IPS DF 4.7 (cell line): Measurements from ENCODE around the gene DNAJC13.
"Not testable (repeated sequence)": the region's sequence is repeated elsewhere in the genome, so short reads cannot be mapped to it uniquely, and the experiment has no call there.

Experiments
- DNase-seq: peaks from one replicate; pipeline ENCODE4 v3.0.0-alpha.2; 2013; ENCODE audit warnings: low spot score; ENCODE audit errors: extremely low read depth

The DNAJC13 gene

DNA sequence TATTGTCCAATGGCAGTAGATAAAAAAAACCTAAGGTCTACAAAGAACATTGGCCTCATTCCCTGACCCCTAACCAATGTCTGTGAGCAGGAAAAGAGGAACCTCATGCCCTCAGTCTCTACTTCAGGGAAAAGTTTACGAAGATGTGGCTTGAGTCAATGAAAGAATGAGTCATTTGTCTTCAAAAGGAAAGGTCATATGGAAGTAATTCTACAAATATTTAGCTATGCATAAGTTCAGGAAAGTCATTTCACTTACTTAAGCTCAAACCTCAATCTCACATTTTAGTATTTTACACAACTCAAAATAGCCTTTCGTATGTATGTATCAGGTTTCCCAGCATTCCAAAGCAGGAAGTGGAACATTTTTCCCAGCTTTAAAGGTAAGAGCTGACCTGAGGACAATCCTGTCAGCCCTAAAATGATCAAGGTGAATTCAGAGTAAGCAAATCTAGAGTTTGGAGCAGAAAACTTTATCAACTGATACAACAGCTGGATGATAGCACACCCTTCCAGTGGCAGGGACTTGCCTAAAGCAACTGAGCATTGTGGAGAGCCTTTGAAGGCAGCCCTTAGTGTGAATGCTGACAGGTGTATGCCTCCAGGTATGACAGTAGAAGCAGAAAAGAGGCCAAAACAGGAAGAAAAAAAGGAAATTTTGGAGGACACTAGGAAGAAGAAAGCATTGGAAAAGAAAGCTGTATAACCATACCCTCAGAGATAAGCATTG is 125.9 kb downstream of the DNAJC13 start:
- no peak for DNase-seq

DNA sequence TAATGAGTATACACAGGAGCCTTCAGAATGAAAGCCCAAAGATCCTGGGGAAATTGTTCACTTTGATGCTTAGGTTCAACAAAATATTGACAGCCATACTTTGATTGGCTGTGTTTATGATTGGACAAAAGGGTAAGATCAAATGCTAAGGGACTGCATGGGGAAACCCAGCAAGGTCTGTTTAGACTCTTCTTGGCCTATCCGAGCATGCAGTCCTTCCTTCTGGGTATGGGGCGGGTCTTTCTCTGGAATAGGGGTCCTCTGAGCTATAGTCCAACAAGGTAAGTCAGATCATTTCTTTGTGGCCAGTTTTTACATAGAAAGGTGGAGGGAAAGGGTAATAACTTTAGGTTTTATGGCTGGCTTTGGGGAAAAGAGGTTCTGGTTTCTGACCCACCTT is 126.8 kb downstream of the DNAJC13 start:
- DNase-seq: no peak

DNA sequence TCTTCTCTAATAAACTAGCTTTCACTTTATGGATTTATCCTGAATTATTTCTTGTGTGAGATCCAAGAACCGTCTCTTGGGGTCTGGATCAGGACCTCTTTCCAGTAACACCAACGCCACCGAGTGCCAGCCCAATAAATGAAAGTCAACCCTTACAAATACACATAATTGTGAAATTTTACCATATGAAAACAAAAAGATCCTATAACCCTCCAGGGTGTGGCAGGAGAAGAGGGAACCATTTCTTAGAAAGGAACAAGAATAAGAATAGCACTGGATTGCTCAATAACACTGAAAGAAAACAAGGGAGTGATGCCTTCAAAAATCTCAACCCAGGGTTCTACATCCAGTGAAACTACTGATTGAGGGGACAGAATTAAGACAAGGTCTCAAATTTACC is 128.2 kb downstream of the DNAJC13 start:
- DNase-seq: no peak

DNA sequence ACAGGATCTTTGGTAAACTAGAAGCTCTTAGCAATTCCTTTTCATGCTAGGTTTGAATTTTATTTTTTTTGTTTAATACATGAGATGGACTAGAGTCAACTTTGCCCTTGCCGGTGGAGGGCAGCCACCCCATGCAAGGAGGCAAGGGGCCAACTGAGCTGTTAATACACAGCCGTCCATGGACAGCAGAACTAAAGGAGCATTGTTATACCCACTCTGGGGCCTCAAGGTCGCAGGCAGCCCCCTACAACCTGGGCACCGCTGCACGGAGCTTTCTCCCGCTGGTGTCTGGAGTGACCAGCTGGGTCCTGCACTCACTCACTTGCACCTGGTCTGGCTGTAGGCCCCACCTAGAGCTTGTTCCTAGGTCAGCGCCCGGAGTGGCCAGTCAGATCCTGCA is 131.9 kb downstream of the DNAJC13 start:
- DNase-seq: no peak

DNA sequence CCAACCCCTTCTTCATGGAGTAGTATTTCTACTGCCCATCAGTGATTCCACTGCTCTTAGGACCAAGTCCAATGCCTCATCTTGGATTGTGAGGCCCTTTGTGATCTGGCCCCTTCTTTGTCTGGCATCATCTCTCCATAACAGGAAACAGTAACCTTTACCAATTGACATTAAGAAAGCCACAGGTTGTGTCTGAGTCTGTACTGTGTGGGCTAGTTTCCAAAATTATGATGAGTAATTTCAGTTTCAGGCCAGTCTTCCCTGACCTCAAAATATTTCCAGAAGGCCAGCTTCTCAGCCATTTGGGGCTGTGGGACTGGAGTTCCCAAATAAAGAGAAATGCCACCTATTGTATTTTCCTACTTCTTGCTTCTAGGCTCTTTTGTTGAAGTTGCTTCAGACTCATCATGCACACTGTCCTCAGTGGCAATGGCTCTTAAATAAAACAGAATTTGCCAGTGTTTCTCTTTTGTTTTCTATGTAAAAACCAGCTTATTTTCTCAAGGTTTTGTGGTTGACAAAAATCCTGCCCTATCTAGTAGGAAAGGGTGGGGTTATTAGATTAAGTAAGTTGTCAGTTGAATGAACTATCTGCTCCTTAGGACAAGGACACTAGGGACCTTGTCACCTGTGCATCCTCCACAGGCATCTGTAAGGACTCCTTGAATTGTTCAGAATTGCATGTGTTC is 132.7 kb downstream of the DNAJC13 start:
- no peak for DNase-seq

DNA sequence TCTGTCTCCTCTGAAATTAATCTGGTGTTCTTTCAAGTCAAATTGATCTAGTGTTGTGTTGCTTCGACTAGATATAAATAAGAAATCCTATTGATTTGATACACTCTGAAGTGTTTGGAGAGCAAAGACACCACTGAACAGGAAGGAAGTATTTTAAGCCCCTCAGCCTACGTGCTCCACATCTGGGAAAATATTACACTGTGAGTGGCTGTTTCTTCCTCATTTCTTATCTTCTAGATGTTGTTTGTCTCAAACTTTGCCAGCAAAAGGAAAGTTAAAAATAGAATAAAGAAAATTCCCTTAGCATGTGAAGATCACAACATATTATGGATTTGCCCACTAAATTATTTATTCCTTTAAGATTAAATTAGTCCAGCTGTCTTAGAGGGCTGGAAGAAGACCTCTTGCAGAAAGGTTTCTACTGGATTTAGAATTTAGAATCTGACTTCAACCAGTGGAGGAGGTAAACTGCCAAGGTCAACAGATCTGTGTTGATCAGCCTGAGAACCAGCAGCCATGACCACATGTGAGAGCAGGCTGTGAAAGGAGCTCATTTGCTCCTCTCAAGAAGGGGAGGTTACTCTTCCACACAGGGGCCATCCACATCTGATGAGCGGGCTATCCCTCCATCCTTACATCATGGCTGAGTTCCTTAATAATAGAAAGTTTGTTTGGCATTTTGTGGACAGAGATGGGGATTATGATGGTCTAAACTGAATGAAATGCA is 133.4 kb downstream of the DNAJC13 start:
- no peak for DNase-seq

DNA sequence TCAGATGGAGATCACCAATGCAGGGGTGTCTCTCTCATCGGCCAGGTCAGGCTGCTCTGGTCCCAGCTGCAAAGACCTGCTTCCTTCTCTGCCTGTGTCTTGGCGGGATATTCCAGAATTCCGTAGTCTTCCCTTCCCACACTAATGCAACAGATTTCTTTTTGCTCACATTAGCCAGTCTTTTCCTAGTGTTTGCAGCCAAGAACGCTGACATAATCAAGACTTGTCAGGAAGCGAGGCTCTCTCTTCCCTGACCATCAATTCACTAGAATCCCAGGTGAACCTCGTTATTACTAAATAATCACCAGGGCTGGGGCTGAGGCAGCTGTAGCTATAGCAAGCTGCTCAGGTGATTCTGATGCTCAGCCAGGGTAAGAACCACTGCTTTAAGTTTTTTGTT is 136.5 kb downstream of the DNAJC13 start:
- DNase-seq: no peak

DNA sequence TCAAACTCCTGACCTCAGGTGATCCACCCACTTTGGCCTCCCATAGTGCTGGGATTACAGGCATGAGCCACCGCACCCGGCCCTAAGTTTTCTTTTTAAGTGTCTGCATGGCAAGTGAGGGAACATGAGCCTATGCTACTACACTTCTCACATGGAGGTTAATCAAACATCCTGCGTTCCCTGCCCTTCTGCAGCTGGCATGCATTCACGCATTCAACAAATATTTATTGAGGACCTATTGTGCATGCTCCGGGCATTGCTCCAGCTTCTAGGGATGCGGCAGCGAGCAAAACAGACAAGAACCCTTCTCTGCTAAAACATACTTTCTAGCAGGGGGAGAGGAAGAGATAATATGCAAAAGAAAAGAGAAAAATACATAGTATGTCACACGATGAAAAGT is 137.1 kb downstream of the DNAJC13 start:
- no peak for DNase-seq

DNA sequence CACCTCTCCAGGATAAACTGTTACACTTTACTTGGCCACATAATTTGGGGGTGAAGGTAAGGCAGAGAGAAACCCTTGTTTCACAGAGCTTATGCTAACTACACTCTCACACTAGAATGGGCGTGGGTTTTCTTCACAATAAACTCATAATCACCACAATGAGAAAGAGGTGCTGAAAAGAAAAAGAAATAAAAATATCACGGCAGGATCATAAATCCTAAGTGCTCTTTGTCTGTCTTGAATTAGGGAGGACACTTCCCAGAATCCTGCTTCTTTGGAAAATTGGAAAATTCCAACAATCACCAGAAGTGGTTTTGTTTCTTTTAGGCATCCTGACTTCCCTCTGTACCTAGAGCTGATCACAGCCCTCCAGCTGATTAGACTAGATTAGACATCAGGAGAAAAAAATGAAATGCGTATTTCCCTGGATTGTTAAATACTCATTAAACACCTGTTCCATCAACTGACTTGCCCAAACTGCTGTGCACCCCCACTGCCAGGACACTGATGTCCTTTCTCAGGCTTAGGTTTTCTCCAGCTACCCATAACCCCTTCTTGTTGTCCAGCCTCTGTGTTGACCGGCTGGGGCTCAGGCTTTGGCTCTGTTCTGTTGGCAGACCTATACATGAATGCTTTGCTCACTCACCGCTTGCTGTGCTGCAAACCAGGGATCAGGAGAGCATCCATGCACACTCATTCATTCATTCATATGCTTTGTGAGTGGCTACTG is 138.2 kb downstream of the DNAJC13 start:
- no peak for DNase-seq

DNA sequence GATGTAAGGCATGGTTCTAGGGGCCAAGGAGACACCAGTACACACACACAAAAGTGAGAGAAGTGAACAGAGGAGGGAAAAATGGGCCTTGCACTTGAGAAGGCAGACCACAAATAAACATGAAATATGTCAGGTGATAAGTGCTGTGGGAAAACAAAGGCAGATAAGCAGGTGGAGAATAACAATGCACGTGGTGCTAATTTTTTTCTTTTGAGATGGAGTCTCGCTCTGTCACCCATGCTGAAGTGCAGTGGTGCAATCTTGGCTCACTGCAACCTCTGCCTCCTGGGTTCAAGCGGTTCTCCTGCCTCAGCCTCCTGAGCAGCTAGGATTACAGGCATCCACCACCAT is 138.7 kb downstream of the DNAJC13 start:
- DNase-seq: not testable (repeated sequence)

DNA sequence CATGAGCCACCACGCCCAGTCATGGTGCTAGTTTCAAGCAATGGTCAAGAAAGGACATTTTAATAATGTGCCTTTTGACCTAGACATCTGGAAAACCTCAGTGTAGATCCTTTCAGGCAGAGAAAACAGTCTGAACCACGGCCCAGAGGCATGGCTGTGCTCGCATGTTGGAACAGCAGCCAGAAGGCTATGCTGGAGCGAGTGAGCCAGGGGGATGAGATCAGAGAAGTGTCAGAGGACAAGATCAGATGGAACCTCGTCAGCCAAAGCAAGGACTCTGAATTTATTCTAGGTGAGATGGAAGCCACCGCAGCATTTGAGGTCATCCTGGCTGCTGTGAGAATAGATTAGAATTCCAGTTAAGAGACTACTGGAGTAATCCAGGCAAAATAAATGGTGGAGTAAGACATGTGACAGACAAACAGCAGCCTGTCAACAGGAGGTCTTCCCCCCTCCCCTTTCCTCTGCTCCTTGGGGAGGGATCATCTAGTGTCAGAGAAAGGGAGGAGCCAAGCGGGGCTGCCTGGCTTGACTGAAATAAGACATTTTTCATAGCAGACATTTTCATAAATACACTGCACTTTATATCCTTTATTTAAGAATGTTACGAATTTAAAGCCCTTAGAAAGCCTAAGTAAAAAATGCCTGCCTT is 139.3 kb downstream of the DNAJC13 start:
- no peak for DNase-seq

DNA sequence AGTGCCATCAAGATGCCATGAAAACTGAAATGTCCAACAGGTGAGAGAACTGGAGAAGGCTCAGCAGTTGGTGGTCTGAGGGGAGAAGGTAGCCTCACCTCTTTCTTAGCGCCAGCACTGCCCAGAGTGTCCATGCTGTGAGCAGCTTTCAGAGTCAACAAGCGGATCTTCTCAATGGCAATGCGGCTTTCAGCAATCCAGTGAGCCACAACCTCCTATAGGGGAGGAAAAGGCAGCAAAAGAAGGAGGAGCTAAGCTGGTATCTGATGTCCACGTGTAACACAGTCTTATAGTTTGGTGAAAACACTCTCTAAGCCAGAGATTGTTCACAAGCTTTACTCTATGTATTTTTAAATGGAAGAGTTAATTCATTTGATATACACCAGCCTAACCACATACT is 143.7 kb downstream of the DNAJC13 start:
- DNase-seq: no peak

DNA sequence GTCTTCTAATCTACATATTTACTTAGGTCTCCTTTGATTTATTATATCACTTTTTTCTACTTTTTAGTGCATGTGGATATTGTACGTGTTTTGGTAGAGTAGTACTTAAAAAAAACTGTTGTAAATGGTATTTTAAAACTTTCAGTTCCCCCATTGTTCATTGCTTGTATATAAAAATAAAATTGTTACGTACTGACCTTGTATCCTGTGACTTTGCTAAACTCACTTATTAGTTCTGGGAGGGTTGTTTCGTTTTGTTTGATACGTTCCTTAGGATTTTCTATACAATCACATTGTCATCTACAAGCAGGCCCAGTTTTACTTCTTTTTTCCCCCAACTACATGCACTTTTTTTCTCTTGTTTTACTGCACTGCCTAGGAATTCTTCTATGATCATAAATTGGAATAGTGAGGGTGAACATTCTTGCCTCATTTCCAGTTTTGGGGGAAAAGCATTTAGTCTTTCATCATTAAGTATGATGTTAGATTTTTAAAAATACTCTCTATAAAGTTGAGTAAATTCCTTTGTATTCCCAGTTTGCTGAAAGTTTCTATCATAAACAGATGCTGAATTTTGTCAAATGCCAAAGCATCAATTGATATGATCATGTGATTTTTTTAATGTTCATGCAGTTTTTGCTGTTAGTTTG is 146.2 kb downstream of the DNAJC13 start:
- DNase-seq: no peak

DNA sequence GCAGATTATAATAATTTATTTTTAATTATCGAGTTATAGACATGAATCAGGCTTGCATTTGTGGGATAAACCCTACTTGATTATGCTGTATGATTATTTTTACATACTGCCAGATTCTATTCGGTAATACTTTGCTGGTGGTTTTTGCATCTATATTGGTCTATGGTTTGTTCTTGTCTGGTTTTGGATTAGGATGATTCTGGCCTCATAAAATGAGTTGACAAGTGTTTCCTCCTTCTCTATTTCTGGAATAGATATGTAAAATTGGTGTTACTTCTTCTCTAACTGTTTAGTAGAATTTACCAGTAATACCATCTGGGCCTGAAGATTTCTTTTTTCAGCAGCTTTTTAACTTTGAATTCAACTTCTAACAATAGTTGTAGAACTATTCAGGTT is 146.8 kb downstream of the DNAJC13 start:
- no peak for DNase-seq

DNA sequence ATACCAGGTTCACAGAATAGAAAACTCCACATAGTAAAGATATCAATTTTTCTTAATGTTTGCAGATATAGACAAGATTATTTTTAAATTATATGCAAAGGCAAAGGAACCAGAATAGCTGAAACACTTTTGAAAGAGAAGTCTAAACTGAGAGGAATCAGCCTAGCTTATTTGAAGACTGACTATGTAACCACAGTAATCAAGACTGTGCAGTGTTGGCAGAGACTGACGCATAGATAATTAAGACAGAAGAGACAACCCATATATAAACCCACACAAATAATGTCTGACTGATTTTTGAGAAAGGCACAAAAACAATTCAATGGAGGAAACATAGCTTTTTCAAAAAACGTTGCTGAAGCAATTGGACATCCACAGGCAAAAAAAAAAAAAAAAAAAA is 151.1 kb downstream of the DNAJC13 start:
- DNase-seq: no peak

DNA sequence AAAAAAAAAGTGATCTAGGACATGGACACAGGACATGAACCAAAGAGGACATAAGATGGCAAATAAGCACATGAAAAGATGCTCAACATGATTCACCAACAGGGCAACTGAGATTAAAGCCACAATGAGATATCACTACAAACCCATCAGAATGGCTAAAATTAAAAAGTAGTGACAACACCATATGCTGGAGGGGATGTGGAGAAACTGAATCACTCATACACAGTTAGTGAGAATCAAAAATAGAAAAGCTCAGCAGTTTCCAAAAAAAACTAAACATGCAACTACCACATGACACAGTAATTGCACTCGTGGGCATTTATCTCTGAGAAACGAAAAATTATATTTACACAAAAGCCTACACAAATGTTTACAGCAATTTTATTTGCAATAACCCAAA is 151.9 kb downstream of the DNAJC13 start:
- no peak for DNase-seq

DNA sequence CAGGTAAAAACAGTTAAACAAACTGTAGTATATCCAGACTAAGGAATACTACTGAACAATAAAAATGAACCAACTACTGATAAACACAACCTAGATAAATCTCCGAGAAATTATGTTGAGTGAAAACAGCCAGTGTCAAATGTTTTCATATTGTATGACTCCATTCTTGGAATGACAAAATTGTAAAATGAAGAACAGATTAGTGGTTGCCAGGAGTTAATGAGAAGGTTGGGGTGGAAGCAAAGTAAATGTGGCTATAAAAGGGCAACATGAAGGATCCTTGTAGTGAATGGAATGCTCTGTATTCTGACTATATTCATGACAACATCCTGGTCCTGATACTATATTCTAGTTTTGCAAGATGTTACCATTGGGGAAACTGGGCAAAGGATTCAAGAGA is 152.3 kb downstream of the DNAJC13 start:
- no peak for DNase-seq

DNA sequence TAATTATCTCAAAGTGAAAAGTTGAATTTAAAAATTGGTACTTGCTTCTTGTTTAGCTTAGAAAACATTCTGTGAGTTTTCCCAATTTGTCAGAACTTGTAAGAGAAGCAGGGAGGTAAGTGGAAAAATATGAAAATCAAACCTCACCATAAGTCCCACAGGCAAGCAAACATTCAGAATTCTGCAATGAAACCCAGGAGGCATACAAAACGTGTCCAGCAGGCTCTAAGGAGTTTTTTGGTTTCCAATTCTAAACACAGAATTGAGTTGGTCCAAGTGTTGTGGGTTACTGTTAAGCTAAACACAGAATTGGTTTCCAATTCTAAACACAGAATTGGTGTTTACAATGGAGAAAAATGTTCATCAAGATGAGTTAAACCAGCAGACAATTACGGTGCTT is 152.7 kb downstream of the DNAJC13 start:
- DNase-seq: no peak

DNA sequence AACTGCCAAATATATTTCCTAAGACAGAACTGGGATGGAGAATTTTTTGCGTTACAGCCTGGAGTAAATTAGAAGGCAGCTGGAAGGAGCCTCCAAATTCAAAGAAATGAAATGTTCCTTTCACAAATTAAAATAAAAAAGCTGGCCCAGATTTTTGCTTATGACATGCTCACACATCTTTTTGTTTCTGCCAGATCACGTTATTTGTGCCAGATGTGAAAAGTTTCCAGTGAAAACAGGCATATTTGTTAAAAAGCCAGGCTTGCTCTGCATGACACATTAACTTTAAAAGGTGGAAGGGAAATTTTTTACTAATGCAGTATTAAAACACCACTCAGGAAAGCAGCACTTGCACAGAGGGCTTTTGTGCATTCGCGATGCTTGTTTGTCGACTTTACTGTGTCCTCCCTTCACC is 156.5 kb downstream of the DNAJC13 start:
- no peak for DNase-seq

DNA sequence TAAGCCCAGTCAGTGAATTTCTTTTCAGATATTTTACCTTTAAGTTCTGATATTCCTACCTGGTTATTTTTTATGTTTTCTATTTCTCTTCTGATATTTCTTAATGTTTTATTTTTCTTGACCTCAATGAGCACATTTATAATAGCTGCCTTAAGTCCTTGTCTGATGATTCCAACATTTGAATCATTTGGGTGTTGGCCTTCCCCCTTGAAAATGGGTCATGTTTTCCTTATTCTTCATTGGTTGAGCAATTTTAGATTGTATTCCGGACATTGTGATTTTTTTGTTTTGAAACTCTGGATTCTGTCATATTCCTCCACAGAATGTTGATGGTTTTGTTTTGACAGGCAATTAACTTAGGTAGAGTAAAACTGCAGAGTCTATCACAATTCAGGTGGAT is 170.1 kb downstream of the DNAJC13 start:
- DNase-seq: no peak
